H1 (cell line): ENCODE results near the gene CHMP1B. TPM values are rescaled to one million over a fixed set of nuclear protein-coding genes. Genes with fewer than 3 reads are reported as not detected.

Experiments
- ASH2L ChIP-seq: fragments of 200-600, 300-600 bp; sonication (generic); IDR thresholded peaks from one replicate; pipeline ENCODE4 v1.7.1; 2017; ENCODE audit warnings: low read length
- BACH1 ChIP-seq: IDR thresholded peaks from 2 replicates; pipeline ENCODE4 v1.6.1; 2012; ENCODE audit warnings: low read length, improper control_type of control experiment
- BRCA1 ChIP-seq: IDR thresholded peaks from 2 replicates; pipeline ENCODE4 v1.6.1; 2012; ENCODE audit warnings: low read depth, low read length, improper control_type of control experiment
- CEBPB ChIP-seq: IDR thresholded peaks from 2 replicates; pipeline ENCODE4 v1.6.1; 2012; ENCODE audit warnings: low read depth, low read length
- CTBP2 ChIP-seq: IDR thresholded peaks from 2 replicates; pipeline ENCODE4 v1.7.0; 2011; ENCODE audit warnings: borderline replicate concordance, mild to moderate bottlenecking, moderate library complexity, mixed read lengths, low read length; ENCODE audit not compliant: insufficient read depth, insufficient read length
- EGR1 ChIP-seq: IDR thresholded peaks from 2 replicates; pipeline ENCODE4 v1.6.1; 2011; ENCODE audit warnings: low read depth, low read length, borderline replicate concordance
- GTF2F1 ChIP-seq: IDR thresholded peaks from 2 replicates; pipeline ENCODE4 v1.6.1; 2012; ENCODE audit warnings: low read depth, low read length, improper control_type of control experiment, borderline replicate concordance
- NANOG ChIP-seq: IDR thresholded peaks from 2 replicates; pipeline ENCODE4 v1.6.1; 2011; ENCODE audit warnings: low read length, low read depth, mild to moderate bottlenecking, inconsistent platforms; ENCODE audit not compliant: insufficient read depth, poor library complexity, severe bottlenecking
- SAP30 ChIP-seq: fragments of 300-600 bp; sonication (generic); IDR thresholded peaks from 2 replicates; pipeline ENCODE4 v1.7.1; 2012; ENCODE audit warnings: low read length, moderate library complexity, mild to moderate bottlenecking, inconsistent platforms; ENCODE audit not compliant: insufficient read depth, insufficient replicate concordance
- TBP ChIP-seq: IDR thresholded peaks from 2 replicates; pipeline ENCODE4 v1.6.1; 2011; ENCODE audit warnings: low read depth, low read length, improper control_type of control experiment
- TEAD4 ChIP-seq: IDR thresholded peaks from 2 replicates; pipeline ENCODE4 v1.6.1; 2012; ENCODE audit warnings: low read depth, low read length, inconsistent platforms, mixed read lengths
- polyA plus RNA-seq, 7 experiments: library from polyadenylated mRNA; depleted of rRNA in 3 of 7; stranded (reverse) in 5 of 7; unstranded in 2 of 7; fragments of >200 nt in 5 of 7; fragments of 200-250 nt in 2 of 7; gene quantifications; 1 replicate in 5 of 7; 2 replicates in 1 of 7; 4 replicates in 1 of 7; pipeline versions ENCODE4 v1.2.1 to v1.2.3, GENCODE V29; 2011 to 2013; ENCODE audit warnings: missing spikeins in 2 of 7, mixed read lengths in 2 of 7
- total RNA-seq: library from RNA; stranded (reverse); fragmentation: NEBNext Ultra II Directional; extraction: Animal tissue kit (Norgen Biotek cat#: 25700); gene quantifications from 2 replicates; pipeline ENCODE4 v1.2.1, GENCODE V29; 2021
- TF ChIP-seq, protein P1 (sequence below): fragments of 300-600 bp; sonication (generic); IDR thresholded peaks from 2 replicates; pipeline ENCODE4 v1.7.1; 2012; ENCODE audit warnings: low read length, moderate library complexity, mild to moderate bottlenecking, inconsistent platforms; ENCODE audit not compliant: insufficient replicate concordance

CHMP1B gene
- total and polyA plus RNA-seq, 2 of the 8 experiments (the other 6 are each of a cell fraction or from before 2014, with no cell fraction given): 30.5 to 43.2 TPM

DNA sequence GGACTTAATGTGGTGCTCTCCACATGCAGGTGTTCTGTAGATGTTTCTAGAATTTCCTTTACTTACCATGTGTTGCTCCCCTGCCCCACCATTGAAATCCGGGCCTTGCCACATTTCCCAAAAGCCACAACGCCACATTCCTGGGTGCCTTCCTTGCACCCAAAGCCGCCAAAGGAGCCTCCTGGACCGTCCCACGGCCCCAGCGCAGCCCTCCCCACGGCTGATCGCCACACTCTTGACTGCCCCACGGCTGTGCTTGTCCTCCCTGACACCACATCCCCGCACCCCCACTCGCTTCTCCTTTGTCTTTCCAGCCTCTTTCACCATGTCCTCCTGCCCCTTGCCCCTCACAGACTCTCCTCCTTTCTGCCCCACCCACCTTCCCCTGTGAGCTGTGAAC is 40.2 kb upstream of the CHMP1B start (continued):
- TF ChIP-seq, protein P1, sequence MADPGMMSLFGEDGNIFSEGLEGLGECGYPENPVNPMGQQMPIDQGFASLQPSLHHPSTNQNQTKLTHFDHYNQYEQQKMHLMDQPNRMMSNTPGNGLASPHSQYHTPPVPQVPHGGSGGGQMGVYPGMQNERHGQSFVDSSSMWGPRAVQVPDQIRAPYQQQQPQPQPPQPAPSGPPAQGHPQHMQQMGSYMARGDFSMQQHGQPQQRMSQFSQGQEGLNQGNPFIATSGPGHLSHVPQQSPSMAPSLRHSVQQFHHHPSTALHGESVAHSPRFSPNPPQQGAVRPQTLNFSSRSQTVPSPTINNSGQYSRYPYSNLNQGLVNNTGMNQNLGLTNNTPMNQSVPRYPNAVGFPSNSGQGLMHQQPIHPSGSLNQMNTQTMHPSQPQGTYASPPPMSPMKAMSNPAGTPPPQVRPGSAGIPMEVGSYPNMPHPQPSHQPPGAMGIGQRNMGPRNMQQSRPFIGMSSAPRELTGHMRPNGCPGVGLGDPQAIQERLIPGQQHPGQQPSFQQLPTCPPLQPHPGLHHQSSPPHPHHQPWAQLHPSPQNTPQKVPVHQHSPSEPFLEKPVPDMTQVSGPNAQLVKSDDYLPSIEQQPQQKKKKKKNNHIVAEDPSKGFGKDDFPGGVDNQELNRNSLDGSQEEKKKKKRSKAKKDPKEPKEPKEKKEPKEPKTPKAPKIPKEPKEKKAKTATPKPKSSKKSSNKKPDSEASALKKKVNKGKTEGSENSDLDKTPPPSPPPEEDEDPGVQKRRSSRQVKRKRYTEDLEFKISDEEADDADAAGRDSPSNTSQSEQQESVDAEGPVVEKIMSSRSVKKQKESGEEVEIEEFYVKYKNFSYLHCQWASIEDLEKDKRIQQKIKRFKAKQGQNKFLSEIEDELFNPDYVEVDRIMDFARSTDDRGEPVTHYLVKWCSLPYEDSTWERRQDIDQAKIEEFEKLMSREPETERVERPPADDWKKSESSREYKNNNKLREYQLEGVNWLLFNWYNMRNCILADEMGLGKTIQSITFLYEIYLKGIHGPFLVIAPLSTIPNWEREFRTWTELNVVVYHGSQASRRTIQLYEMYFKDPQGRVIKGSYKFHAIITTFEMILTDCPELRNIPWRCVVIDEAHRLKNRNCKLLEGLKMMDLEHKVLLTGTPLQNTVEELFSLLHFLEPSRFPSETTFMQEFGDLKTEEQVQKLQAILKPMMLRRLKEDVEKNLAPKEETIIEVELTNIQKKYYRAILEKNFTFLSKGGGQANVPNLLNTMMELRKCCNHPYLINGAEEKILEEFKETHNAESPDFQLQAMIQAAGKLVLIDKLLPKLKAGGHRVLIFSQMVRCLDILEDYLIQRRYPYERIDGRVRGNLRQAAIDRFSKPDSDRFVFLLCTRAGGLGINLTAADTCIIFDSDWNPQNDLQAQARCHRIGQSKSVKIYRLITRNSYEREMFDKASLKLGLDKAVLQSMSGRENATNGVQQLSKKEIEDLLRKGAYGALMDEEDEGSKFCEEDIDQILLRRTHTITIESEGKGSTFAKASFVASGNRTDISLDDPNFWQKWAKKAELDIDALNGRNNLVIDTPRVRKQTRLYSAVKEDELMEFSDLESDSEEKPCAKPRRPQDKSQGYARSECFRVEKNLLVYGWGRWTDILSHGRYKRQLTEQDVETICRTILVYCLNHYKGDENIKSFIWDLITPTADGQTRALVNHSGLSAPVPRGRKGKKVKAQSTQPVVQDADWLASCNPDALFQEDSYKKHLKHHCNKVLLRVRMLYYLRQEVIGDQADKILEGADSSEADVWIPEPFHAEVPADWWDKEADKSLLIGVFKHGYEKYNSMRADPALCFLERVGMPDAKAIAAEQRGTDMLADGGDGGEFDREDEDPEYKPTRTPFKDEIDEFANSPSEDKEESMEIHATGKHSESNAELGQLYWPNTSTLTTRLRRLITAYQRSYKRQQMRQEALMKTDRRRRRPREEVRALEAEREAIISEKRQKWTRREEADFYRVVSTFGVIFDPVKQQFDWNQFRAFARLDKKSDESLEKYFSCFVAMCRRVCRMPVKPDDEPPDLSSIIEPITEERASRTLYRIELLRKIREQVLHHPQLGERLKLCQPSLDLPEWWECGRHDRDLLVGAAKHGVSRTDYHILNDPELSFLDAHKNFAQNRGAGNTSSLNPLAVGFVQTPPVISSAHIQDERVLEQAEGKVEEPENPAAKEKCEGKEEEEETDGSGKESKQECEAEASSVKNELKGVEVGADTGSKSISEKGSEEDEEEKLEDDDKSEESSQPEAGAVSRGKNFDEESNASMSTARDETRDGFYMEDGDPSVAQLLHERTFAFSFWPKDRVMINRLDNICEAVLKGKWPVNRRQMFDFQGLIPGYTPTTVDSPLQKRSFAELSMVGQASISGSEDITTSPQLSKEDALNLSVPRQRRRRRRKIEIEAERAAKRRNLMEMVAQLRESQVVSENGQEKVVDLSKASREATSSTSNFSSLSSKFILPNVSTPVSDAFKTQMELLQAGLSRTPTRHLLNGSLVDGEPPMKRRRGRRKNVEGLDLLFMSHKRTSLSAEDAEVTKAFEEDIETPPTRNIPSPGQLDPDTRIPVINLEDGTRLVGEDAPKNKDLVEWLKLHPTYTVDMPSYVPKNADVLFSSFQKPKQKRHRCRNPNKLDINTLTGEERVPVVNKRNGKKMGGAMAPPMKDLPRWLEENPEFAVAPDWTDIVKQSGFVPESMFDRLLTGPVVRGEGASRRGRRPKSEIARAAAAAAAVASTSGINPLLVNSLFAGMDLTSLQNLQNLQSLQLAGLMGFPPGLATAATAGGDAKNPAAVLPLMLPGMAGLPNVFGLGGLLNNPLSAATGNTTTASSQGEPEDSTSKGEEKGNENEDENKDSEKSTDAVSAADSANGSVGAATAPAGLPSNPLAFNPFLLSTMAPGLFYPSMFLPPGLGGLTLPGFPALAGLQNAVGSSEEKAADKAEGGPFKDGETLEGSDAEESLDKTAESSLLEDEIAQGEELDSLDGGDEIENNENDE: no peak
- TF ChIP-seq NANOG: no peak
- no peak for TF ChIP-seq BRCA1
- TF ChIP-seq ASH2L: no peak
- TF ChIP-seq CTBP2: no peak
- no peak for TF ChIP-seq CEBPB
- no peak for TF ChIP-seq EGR1
- TF ChIP-seq TBP: no peak
- TF ChIP-seq BACH1: no peak
- TF ChIP-seq GTF2F1: no peak
- TF ChIP-seq TEAD4: no peak
- no peak for TF ChIP-seq SAP30
